ENCODE measurements around the gene AP1S1.

The AP1S1 gene

DNA sequence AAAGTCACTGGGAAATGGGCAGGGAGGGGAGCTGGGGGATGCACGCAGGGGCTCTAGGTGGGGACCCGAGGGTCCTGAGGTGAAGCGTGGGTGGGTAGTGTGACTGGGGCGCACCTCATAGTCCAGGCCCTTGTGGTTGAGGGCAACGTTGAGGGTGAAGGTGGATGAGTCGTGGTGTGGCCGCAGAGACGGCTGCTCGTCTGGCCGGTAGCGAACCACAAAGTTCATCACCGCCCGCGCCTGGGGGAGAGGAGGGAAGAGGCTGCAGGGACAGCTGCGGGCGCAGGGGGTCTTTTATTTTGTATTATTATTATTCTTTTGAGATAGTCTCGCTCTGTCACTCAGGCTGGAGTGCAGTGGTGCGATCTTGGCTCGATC lies 52.4 kb downstream of the AP1S1 start:
- Histone ChIP-seq H3K4me3 (replicated peaks; ENCODE audit: insufficient read depth, low read length) (no peak overlapping the region), H3K27ac (replicated peaks) (no peak overlapping the region), H3K27me3 (ENCODE audit: insufficient read depth, poor library complexity, severe bottlenecking) (peaks cover 8% of the 10 kb centered on the region)
- no peak for DNase-seq (ENCODE audit: low read depth in 1 of 2, low spot score in 1 of 2)
- TF ChIP-seq POLR2AphosphoS5 (IDR thresholded peaks at IDR 0.05; ENCODE audit: low read depth) (no peak), SPI1 (IDR thresholded peaks at IDR 0.05; ENCODE audit: borderline replicate concordance, low read depth) (no peak), GABPA (IDR thresholded peaks at IDR 0.05; ENCODE audit: low read depth) (no peak), CTCF (IDR thresholded peaks at IDR 0.05; ENCODE audit: insufficient read depth, low read length) (no peak)
- TF ChIP-seq, protein P1, sequence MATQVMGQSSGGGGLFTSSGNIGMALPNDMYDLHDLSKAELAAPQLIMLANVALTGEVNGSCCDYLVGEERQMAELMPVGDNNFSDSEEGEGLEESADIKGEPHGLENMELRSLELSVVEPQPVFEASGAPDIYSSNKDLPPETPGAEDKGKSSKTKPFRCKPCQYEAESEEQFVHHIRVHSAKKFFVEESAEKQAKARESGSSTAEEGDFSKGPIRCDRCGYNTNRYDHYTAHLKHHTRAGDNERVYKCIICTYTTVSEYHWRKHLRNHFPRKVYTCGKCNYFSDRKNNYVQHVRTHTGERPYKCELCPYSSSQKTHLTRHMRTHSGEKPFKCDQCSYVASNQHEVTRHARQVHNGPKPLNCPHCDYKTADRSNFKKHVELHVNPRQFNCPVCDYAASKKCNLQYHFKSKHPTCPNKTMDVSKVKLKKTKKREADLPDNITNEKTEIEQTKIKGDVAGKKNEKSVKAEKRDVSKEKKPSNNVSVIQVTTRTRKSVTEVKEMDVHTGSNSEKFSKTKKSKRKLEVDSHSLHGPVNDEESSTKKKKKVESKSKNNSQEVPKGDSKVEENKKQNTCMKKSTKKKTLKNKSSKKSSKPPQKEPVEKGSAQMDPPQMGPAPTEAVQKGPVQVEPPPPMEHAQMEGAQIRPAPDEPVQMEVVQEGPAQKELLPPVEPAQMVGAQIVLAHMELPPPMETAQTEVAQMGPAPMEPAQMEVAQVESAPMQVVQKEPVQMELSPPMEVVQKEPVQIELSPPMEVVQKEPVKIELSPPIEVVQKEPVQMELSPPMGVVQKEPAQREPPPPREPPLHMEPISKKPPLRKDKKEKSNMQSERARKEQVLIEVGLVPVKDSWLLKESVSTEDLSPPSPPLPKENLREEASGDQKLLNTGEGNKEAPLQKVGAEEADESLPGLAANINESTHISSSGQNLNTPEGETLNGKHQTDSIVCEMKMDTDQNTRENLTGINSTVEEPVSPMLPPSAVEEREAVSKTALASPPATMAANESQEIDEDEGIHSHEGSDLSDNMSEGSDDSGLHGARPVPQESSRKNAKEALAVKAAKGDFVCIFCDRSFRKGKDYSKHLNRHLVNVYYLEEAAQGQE (IDR thresholded peaks at IDR 0.05; ENCODE audit: insufficient replicate concordance, low read depth) = no peak

- no peak for DNase-seq (ENCODE audit: low read depth in 1 of 2, low spot score in 1 of 2)
- no peak overlapping the region for H3K27ac ChIP-seq (replicated peaks)
- no peaks in the 10 kb centered on the region for H3K27me3 ChIP-seq (ENCODE audit: insufficient read depth, poor library complexity, severe bottlenecking)
- H3K4me3 ChIP-seq (replicated peaks; ENCODE audit: insufficient read depth, low read length) = no peak overlapping the region
- TF ChIP-seq POLR2AphosphoS5 (IDR thresholded peaks at IDR 0.05; ENCODE audit: low read depth) (no peak), SPI1 (IDR thresholded peaks at IDR 0.05; ENCODE audit: borderline replicate concordance, low read depth) (no peak), CTCF (IDR thresholded peaks at IDR 0.05; ENCODE audit: insufficient read depth, low read length) (no peak), GABPA (IDR thresholded peaks at IDR 0.05; ENCODE audit: low read depth) (no peak)
- TF ChIP-seq, protein P1 (IDR thresholded peaks at IDR 0.05; ENCODE audit: insufficient replicate concordance, low read depth) = no peak
Measured at GRCh38 chr7:101207459-101207858, 53.2 kb downstream of the AP1S1 start.

GRCh38 chr7:101208794-101209193 lies 54.5 kb downstream of the AP1S1 start:
- Histone ChIP-seq H3K27me3 (ENCODE audit: insufficient read depth, poor library complexity, severe bottlenecking) (no peaks in the 10 kb centered on the region), H3K4me3 (replicated peaks; ENCODE audit: insufficient read depth, low read length) (no peak overlapping the region), H3K27ac (replicated peaks) (no peak overlapping the region)
- TF ChIP-seq POLR2AphosphoS5 (IDR thresholded peaks at IDR 0.05; ENCODE audit: low read depth) = no peak
- DNase-seq (ENCODE audit: low read depth in 1 of 2, low spot score in 1 of 2) = no peak

GRCh38 chr7:101210143-101210542 lies 55.9 kb downstream of the AP1S1 start:
- no peak for DNase-seq (ENCODE audit: low read depth in 1 of 2, low spot score in 1 of 2)
- TF ChIP-seq, protein P1 (IDR thresholded peaks at IDR 0.05; ENCODE audit: insufficient replicate concordance, low read depth) = no peak
- TF ChIP-seq GABPA (IDR thresholded peaks at IDR 0.05; ENCODE audit: low read depth) (no peak), POLR2AphosphoS5 (IDR thresholded peaks at IDR 0.05; ENCODE audit: low read depth) (no peak), CTCF (IDR thresholded peaks at IDR 0.05; ENCODE audit: insufficient read depth, low read length) (no peak)
- Histone ChIP-seq H3K27ac (replicated peaks) (no peak overlapping the region), H3K27me3 (ENCODE audit: insufficient read depth, poor library complexity, severe bottlenecking) (no peaks in the 10 kb centered on the region), H3K4me3 (replicated peaks; ENCODE audit: insufficient read depth, low read length) (no peak overlapping the region)

All from HL-60 (cell line).